ENCODE data around the gene TMEM145. TPM values are rescaled to one million over a fixed set of nuclear protein-coding genes. Genes with fewer than 3 reads are reported as not detected.
A peak's percentile ranks its signal among the peaks of the same experiment; 100 is the strongest.

Gene TMEM145
- total RNA-seq, 1 donor from 2014 or later, result not detected

GRCh38 chr19:42280815-42281145 is 32.3 kb upstream of the TMEM145 start:
- Histone ChIP-seq H3K79me2 (ENCODE audit: insufficient read depth, low read length) (peaks cover 68% of the 10 kb centered on the region), H2AFZ (ENCODE audit: low read depth, low read length) (no peak overlapping the region)
- no peaks in the 10 kb centered on the region for H3K27me3 Mint-ChIP-seq (ENCODE audit: low read depth, unreplicated experiment)

GRCh38 chr19:42281146-42281826 is 31.8 kb upstream of the TMEM145 start:
- Mint-ChIP-seq H3K4me1 (ENCODE audit: low read depth, unreplicated experiment) (peaks cover 43% of the 10 kb centered on the region), H3K9me3 (ENCODE audit: unreplicated experiment) (peaks cover 2% of the 10 kb centered on the region), H3K4me3 (ENCODE audit: unreplicated experiment) (peak overlapping the region; percentile 86), H3K27me3 (ENCODE audit: low read depth, unreplicated experiment) (no peaks in the 10 kb centered on the region), H3K36me3 (ENCODE audit: low read depth, unreplicated experiment) (peaks cover 5% of the 10 kb centered on the region), H3K27ac (ENCODE audit: unreplicated experiment) (peak overlapping the region; percentile 97)
- peak overlapping the region; percentile 82 for H3K9ac ChIP-seq (ENCODE audit: low read length)
- TF ChIP-seq CTCF (IDR thresholded peaks at IDR 0.05; ENCODE audit: insufficient read depth, low read depth, low read length), result no peak
- H3K36me3 ChIP-seq (ENCODE audit: insufficient read depth, low read length), result no peaks in the 10 kb centered on the region
- DNase-seq (ENCODE audit: low read depth), result no peak
- H3K4me3 ChIP-seq (ENCODE audit: insufficient read depth, low read depth, low read length), result peak overlapping the region; percentile 37
- peaks cover 75% of the 10 kb centered on the region for H3K4me1 ChIP-seq (ENCODE audit: insufficient read depth, low read length)
- H3K4me2 ChIP-seq (ENCODE audit: low read length), result peak overlapping the region; percentile 94
- no peaks in the 10 kb centered on the region for H3K9me3 ChIP-seq (ENCODE audit: insufficient read depth, low read depth, low read length)
- H3K27me3 ChIP-seq (ENCODE audit: insufficient read depth, low read length), result no peaks in the 10 kb centered on the region
- H3K27ac ChIP-seq (ENCODE audit: low read depth, low read length), result peak overlapping the region; percentile 92
- no peak overlapping the region for H2AFZ ChIP-seq (ENCODE audit: low read depth, low read length)
- peaks cover 68% of the 10 kb centered on the region for H3K79me2 ChIP-seq (ENCODE audit: insufficient read depth, low read length)
- H4K20me1 ChIP-seq (ENCODE audit: insufficient read depth, low read length), result peaks cover 59% of the 10 kb centered on the region
- no peak for FAIRE-seq

More at GRCh38 chr19:42280815-42281145, 32.3 kb upstream of the TMEM145 start:
- H3K4me3 ChIP-seq (ENCODE audit: insufficient read depth, low read depth, low read length), result peak overlapping the region; percentile 76
- Mint-ChIP-seq H3K27ac (ENCODE audit: unreplicated experiment) (no peak overlapping the region), H3K9me3 (ENCODE audit: unreplicated experiment) (no peaks in the 10 kb centered on the region), H3K36me3 (ENCODE audit: low read depth, unreplicated experiment) (peaks cover 7% of the 10 kb centered on the region), H3K4me1 (ENCODE audit: low read depth, unreplicated experiment) (peaks cover 43% of the 10 kb centered on the region), H3K4me3 (ENCODE audit: unreplicated experiment) (no peak overlapping the region)
- H3K27ac ChIP-seq (ENCODE audit: low read depth, low read length), result peak overlapping the region; percentile 84
- no peaks in the 10 kb centered on the region for H3K36me3 ChIP-seq (ENCODE audit: insufficient read depth, low read length)
- H3K9ac ChIP-seq (ENCODE audit: low read length), result peak overlapping the region; percentile 82
- DNase-seq (ENCODE audit: low read depth) (peak; percentile 64), FAIRE-seq (no peak)
- no peaks in the 10 kb centered on the region for H3K9me3 ChIP-seq (ENCODE audit: insufficient read depth, low read depth, low read length)
- H3K27me3 ChIP-seq (ENCODE audit: insufficient read depth, low read length), result no peaks in the 10 kb centered on the region
- H3K4me1 ChIP-seq (ENCODE audit: insufficient read depth, low read length), result peaks cover 70% of the 10 kb centered on the region
- TF ChIP-seq CTCF (IDR thresholded peaks at IDR 0.05; ENCODE audit: insufficient read depth, low read depth, low read length) (no peak), EZH2 (IDR thresholded peaks at IDR 0.05; ENCODE audit: insufficient read depth, low read length) (no peak)
- H4K20me1 ChIP-seq (ENCODE audit: insufficient read depth, low read length), result peaks cover 59% of the 10 kb centered on the region
- peak overlapping the region; percentile 94 for H3K4me2 ChIP-seq (ENCODE audit: low read length)
